ENCODE results near the gene DNAAF2.

The DNAAF2 gene

DNA sequence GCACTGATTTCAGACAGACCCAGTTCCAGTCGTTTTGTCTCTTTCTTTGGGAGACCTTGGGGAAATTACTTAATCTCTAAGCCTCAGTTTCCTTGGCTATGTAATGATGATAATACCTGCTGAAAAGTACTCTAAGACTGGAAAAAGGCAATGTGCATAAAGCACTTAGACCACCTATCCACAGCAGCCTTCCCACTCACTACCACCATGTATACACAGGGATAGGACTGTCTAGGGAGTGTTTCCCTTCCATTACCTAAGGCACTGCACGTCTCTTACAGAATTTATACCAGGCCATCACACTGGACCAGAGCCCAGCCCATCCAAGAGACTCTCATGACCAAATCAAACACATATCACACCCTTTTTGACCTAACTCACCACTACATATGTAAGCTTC is 55.2 kb downstream of the DNAAF2 start:
- H3K9me3 ChIP-seq (ENCODE audit: insufficient read depth, low read length) = no peaks in the 10 kb centered on the region
- no peaks in the 10 kb centered on the region for H3K27me3 ChIP-seq (ENCODE audit: low read length)
- peaks cover 27% of the 10 kb centered on the region for H4K20me1 ChIP-seq (ENCODE audit: low read depth, low read length)
- H3K9me2 ChIP-seq (replicated peaks; ENCODE audit: insufficient read depth, low read length) = no peaks in the 10 kb centered on the region
- H3K4me3 ChIP-seq (ENCODE audit: insufficient read depth, low read length, poor library complexity, severe bottlenecking) = no peak overlapping the region
- no peak for TF ChIP-seq EZH2phosphoT487 (conservative IDR thresholded peaks at IDR 0.05; ENCODE audit: low read length)
- TF ChIP-seq, protein P1, sequence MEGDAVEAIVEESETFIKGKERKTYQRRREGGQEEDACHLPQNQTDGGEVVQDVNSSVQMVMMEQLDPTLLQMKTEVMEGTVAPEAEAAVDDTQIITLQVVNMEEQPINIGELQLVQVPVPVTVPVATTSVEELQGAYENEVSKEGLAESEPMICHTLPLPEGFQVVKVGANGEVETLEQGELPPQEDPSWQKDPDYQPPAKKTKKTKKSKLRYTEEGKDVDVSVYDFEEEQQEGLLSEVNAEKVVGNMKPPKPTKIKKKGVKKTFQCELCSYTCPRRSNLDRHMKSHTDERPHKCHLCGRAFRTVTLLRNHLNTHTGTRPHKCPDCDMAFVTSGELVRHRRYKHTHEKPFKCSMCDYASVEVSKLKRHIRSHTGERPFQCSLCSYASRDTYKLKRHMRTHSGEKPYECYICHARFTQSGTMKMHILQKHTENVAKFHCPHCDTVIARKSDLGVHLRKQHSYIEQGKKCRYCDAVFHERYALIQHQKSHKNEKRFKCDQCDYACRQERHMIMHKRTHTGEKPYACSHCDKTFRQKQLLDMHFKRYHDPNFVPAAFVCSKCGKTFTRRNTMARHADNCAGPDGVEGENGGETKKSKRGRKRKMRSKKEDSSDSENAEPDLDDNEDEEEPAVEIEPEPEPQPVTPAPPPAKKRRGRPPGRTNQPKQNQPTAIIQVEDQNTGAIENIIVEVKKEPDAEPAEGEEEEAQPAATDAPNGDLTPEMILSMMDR (IDR thresholded peaks at IDR 0.05; ENCODE audit: insufficient read depth, low read length, poor library complexity, severe bottlenecking) = no peak
- H3K9ac ChIP-seq (ENCODE audit: low read length) = no peak overlapping the region
- no peak overlapping the region for H3K4me2 ChIP-seq (ENCODE audit: low read depth, low read length, poor library complexity, severe bottlenecking)
- H3K36me3 ChIP-seq (ENCODE audit: low read length) = peaks cover 38% of the 10 kb centered on the region
- no peak overlapping the region for H2AFZ ChIP-seq (ENCODE audit: low read depth, low read length, severe bottlenecking)
- H3K27ac ChIP-seq (ENCODE audit: low read depth, low read length) = no peak overlapping the region
- peaks cover 55% of the 10 kb centered on the region for H3F3A ChIP-seq (ENCODE audit: insufficient read depth)
- peaks cover 51% of the 10 kb centered on the region for H3K79me2 ChIP-seq (ENCODE audit: insufficient read depth, low read length)

DNA sequence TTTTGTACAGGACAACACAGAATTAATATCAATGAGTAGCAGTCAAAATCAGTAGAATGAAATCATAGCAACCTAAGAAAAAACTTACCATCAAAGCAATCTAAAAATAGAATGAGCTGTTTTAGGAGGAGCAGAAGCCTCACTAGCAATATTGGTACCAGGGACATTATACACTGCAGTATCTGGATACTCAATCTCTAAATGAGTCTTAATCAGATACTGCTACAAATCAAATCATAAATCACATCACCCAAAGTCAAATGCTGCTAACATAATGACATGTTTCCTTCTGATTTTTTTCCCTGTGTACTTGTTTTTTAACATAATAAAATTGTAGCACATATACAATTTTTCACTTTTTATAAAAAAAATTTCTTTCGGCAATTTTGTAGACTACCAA is 56.9 kb downstream of the DNAAF2 start:
- TF ChIP-seq, protein P1 (IDR thresholded peaks at IDR 0.05; ENCODE audit: insufficient read depth, low read length, poor library complexity, severe bottlenecking) = no peak
- TF ChIP-seq EZH2phosphoT487 (conservative IDR thresholded peaks at IDR 0.05; ENCODE audit: low read length) = no peak
- Histone ChIP-seq H3K79me2 (ENCODE audit: insufficient read depth, low read length) (peaks cover 34% of the 10 kb centered on the region), H3K9me3 (ENCODE audit: insufficient read depth, low read length) (no peaks in the 10 kb centered on the region), H3K9me2 (replicated peaks; ENCODE audit: insufficient read depth, low read length) (no peaks in the 10 kb centered on the region), H3K36me3 (ENCODE audit: low read length) (peaks cover 21% of the 10 kb centered on the region), H3K4me2 (ENCODE audit: low read depth, low read length, poor library complexity, severe bottlenecking) (no peak overlapping the region), H4K20me1 (ENCODE audit: low read depth, low read length) (peaks cover 10% of the 10 kb centered on the region), H3K27ac (ENCODE audit: low read depth, low read length) (no peak overlapping the region), H3K27me3 (ENCODE audit: low read length) (no peaks in the 10 kb centered on the region), H3K4me3 (ENCODE audit: insufficient read depth, low read length, poor library complexity, severe bottlenecking) (no peak overlapping the region), H2AFZ (ENCODE audit: low read depth, low read length, severe bottlenecking) (no peak overlapping the region), H3K9ac (ENCODE audit: low read length) (no peak overlapping the region), H3F3A (ENCODE audit: insufficient read depth) (peaks cover 38% of the 10 kb centered on the region)
